Keratinocyte (primary cell): ENCODE data around the gene ZNF559.

Experiments
- CTCF ChIP-seq, 3 experiments: IDR thresholded peaks in 1 of 3; conservative IDR thresholded peaks in 1 of 3; optimal IDR thresholded peaks in 1 of 3; 2 replicates in 2 of 3; 3 replicates in 1 of 3; pipeline versions ENCODE3 to v1.5.1; 2011; ENCODE audit warnings: low read length in 3 of 3, mild to moderate bottlenecking in 3 of 3, moderate library complexity in 2 of 3, control low read depth in 1 of 3, inconsistent platforms in 1 of 3; ENCODE audit not compliant: insufficient read depth in 2 of 3; ENCODE audit errors: extremely low read depth in 1 of 3
- EZH2 ChIP-seq: IDR thresholded peaks from one replicate; pipeline ENCODE4 v1.6.1; 2012; ENCODE audit warnings: inconsistent platforms, mild to moderate bottlenecking, low read length, moderate library complexity

GRCh38 chr19:9329999-9330398, 6.0 kb downstream of the ZNF559 start:
- TF ChIP-seq EZH2 (no peak), CTCF (optimal IDR thresholded peaks at IDR 0.05 in 1 of 3, IDR thresholded peaks at IDR 0.05 in 1 of 3, conservative IDR thresholded peaks at IDR 0.05 in 1 of 3; ENCODE audit: extremely low read depth in 1 of 3, insufficient read depth in 2 of 3, low read length in 3 of 3) (no peak)
